Measurements from ENCODE around the gene TSPYL4.

DNA sequence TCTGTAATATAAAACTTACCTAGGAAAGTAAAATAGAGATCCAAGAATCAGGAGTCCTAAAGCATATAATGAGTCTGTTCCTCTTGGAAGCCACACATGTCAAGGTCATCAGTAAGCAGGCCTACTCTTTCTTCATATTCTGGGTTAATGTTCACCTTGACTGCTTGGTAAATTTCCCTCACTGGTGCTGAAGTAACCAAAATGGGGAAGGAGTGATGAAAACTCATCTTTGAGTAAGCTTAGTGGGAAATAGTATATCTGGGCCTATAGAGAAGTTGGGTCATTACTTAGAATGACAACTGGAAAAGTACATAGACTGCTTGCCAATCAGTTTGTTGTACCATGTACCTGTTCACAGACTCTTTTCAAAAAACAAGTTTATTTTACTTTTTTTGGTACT lies 6.6 kb downstream of the TSPYL4 start:
- TF ChIP-seq, protein P1, sequence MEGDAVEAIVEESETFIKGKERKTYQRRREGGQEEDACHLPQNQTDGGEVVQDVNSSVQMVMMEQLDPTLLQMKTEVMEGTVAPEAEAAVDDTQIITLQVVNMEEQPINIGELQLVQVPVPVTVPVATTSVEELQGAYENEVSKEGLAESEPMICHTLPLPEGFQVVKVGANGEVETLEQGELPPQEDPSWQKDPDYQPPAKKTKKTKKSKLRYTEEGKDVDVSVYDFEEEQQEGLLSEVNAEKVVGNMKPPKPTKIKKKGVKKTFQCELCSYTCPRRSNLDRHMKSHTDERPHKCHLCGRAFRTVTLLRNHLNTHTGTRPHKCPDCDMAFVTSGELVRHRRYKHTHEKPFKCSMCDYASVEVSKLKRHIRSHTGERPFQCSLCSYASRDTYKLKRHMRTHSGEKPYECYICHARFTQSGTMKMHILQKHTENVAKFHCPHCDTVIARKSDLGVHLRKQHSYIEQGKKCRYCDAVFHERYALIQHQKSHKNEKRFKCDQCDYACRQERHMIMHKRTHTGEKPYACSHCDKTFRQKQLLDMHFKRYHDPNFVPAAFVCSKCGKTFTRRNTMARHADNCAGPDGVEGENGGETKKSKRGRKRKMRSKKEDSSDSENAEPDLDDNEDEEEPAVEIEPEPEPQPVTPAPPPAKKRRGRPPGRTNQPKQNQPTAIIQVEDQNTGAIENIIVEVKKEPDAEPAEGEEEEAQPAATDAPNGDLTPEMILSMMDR (IDR thresholded peaks at IDR 0.05; ENCODE audit: insufficient read depth, low read length): no peak
- TF ChIP-seq GABPA (IDR thresholded peaks at IDR 0.05; ENCODE audit: low read depth) (no peak), POLR2AphosphoS5 (IDR thresholded peaks at IDR 0.05; ENCODE audit: low read depth) (no peak)
- TF ChIP-seq, protein P2, sequence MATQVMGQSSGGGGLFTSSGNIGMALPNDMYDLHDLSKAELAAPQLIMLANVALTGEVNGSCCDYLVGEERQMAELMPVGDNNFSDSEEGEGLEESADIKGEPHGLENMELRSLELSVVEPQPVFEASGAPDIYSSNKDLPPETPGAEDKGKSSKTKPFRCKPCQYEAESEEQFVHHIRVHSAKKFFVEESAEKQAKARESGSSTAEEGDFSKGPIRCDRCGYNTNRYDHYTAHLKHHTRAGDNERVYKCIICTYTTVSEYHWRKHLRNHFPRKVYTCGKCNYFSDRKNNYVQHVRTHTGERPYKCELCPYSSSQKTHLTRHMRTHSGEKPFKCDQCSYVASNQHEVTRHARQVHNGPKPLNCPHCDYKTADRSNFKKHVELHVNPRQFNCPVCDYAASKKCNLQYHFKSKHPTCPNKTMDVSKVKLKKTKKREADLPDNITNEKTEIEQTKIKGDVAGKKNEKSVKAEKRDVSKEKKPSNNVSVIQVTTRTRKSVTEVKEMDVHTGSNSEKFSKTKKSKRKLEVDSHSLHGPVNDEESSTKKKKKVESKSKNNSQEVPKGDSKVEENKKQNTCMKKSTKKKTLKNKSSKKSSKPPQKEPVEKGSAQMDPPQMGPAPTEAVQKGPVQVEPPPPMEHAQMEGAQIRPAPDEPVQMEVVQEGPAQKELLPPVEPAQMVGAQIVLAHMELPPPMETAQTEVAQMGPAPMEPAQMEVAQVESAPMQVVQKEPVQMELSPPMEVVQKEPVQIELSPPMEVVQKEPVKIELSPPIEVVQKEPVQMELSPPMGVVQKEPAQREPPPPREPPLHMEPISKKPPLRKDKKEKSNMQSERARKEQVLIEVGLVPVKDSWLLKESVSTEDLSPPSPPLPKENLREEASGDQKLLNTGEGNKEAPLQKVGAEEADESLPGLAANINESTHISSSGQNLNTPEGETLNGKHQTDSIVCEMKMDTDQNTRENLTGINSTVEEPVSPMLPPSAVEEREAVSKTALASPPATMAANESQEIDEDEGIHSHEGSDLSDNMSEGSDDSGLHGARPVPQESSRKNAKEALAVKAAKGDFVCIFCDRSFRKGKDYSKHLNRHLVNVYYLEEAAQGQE (IDR thresholded peaks at IDR 0.05; ENCODE audit: insufficient replicate concordance, low read depth): no peak

Measured in HL-60 (cell line).